Amniotic epithelial cell (primary cell): ENCODE measurements around the gene MYEF2.
A peak's percentile ranks its signal among the peaks of the same experiment; 100 is the strongest.

Experiments used
- DNase-seq: peaks from one replicate; pipeline ENCODE4 v3.0.0-alpha.2; 2010; ENCODE audit warnings: low read depth

MYEF2 gene

GRCh38 chr15:48145923-48146322 is 32.2 kb downstream of the MYEF2 start:
- DNase-seq, result peak; percentile 7

GRCh38 chr15:48144889-48145288 is 33.2 kb downstream of the MYEF2 start:
- DNase-seq, result peak; percentile 3

- DNase-seq, result peak; percentile 21
Observed at GRCh38 chr15:48143856-48144255, 34.2 kb downstream of the MYEF2 start.

GRCh38 chr15:48132874-48133273 is 45.2 kb downstream of the MYEF2 start:
- DNase-seq, result no peak

- no peak for DNase-seq
Observed at GRCh38 chr15:48131324-48131723, 46.8 kb downstream of the MYEF2 start.

- no peak for DNase-seq
Observed at GRCh38 chr15:48126667-48127355, 51.3 kb downstream of the MYEF2 start.

GRCh38 chr15:48121849-48122248 is 56.2 kb downstream of the MYEF2 start:
- DNase-seq, result no peak

- DNase-seq, result no peak
Observed at GRCh38 chr15:48120745-48121144, 57.4 kb downstream of the MYEF2 start, which contains the start of gene SLC24A5. Gene SLC24A5 (plus strand): TSS chr15:48120990. CDS start chr15:48121045, 55 bp downstream.

GRCh38 chr15:48119277-48119676 is 58.8 kb downstream of the MYEF2 start:
- DNase-seq, result no peak

GRCh38 chr15:48112242-48112641 is 65.9 kb downstream of the MYEF2 start:
- peak; percentile 24 for DNase-seq

GRCh38 chr15:48109856-48110531 is 68.1 kb downstream of the MYEF2 start:
- no peak for DNase-seq

GRCh38 chr15:48109212-48109611 is 68.9 kb downstream of the MYEF2 start:
- no peak for DNase-seq

- no peak for DNase-seq
Observed at GRCh38 chr15:48105936-48106335, 72.2 kb downstream of the MYEF2 start.

- peak; percentile 54 for DNase-seq
Observed at GRCh38 chr15:48103647-48104046, 74.4 kb downstream of the MYEF2 start.

- peak; percentile 25 for DNase-seq
Observed at GRCh38 chr15:48102167-48102566, 75.9 kb downstream of the MYEF2 start.

GRCh38 chr15:48101376-48101961 is 76.6 kb downstream of the MYEF2 start:
- DNase-seq, result peak; percentile 34

GRCh38 chr15:48097264-48097663 is 80.8 kb downstream of the MYEF2 start:
- DNase-seq, result no peak

- DNase-seq, result peak; percentile 90
Observed at GRCh38 chr15:48096813-48097212, 81.3 kb downstream of the MYEF2 start.

GRCh38 chr15:48096355-48096786 is 81.7 kb downstream of the MYEF2 start:
- DNase-seq, result no peak

GRCh38 chr15:48091522-48091921 is 86.6 kb downstream of the MYEF2 start:
- no peak for DNase-seq

GRCh38 chr15:48090666-48091065 is 87.4 kb downstream of the MYEF2 start:
- DNase-seq, result peak; percentile 21

- no peak for DNase-seq
Observed at GRCh38 chr15:48090115-48090514, 88.0 kb downstream of the MYEF2 start.

- no peak for DNase-seq
Observed at GRCh38 chr15:48089702-48090101, 88.4 kb downstream of the MYEF2 start.
